ENCODE data around the gene GTPBP4.
A peak's percentile ranks its signal among the peaks of the same experiment; 100 is the strongest.
"Not testable (repeated sequence)": the region's sequence is repeated elsewhere in the genome, so short reads cannot be mapped to it uniquely, and the experiment has no call there.

The GTPBP4 gene

DNA sequence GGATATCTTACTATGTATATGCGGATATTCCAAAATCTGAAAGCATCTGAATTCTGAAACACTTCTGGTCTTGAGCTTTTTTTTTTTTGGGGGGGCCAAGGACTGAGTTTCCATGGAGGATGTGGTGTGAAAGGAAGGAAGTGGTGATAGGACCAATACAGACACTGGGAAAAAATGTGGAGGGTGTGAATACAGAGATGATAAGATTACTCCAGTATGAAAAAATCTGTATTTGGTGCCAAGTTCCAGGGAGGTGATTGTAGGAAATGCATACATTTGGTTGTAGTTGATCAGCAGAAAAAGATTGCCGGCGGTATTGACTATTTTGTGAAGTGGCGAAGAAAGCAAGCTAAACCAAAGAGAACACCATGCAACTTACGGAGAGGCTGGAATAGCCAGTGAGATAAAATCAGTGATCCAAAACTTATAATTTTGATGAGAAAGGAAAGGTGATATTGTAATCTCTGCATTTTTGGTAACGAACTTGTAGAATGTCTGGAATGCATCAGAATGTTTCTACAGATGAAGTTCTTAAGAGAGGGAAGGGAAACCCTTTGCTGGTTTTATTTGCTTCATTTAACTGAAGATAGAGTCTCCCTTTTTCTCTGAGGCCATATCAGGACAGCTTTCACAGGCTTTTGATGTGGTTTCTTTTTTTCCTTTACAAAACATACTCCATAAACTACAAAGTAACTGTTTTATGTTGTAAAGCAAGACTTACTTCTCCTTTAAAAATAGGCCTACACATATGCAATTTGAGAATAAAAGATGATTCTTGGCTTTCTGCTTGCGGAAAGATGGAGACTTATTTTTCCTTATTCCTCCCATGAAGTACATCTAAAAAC is 73.9 kb downstream of the GTPBP4 start:
- DNase-seq (ENCODE audit: low read depth), result no peak
- no peak overlapping the region for H3K4me3 ChIP-seq (ENCODE audit: low read depth, low read length)
- TF ChIP-seq, protein P1, sequence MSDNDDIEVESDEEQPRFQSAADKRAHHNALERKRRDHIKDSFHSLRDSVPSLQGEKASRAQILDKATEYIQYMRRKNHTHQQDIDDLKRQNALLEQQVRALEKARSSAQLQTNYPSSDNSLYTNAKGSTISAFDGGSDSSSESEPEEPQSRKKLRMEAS (IDR thresholded peaks at IDR 0.05; ENCODE audit: low read depth, low read length), result no peak
- TF ChIP-seq POLR2A (IDR thresholded peaks at IDR 0.05; ENCODE audit: extremely low read depth, insufficient read length), result no peak
- TF ChIP-seq MYC (IDR thresholded peaks at IDR 0.05; ENCODE audit: low read depth, low read length), result no peak
- TF ChIP-seq, protein P2, sequence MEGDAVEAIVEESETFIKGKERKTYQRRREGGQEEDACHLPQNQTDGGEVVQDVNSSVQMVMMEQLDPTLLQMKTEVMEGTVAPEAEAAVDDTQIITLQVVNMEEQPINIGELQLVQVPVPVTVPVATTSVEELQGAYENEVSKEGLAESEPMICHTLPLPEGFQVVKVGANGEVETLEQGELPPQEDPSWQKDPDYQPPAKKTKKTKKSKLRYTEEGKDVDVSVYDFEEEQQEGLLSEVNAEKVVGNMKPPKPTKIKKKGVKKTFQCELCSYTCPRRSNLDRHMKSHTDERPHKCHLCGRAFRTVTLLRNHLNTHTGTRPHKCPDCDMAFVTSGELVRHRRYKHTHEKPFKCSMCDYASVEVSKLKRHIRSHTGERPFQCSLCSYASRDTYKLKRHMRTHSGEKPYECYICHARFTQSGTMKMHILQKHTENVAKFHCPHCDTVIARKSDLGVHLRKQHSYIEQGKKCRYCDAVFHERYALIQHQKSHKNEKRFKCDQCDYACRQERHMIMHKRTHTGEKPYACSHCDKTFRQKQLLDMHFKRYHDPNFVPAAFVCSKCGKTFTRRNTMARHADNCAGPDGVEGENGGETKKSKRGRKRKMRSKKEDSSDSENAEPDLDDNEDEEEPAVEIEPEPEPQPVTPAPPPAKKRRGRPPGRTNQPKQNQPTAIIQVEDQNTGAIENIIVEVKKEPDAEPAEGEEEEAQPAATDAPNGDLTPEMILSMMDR (IDR thresholded peaks at IDR 0.05; ENCODE audit: low read depth, low read length), result no peak

DNA sequence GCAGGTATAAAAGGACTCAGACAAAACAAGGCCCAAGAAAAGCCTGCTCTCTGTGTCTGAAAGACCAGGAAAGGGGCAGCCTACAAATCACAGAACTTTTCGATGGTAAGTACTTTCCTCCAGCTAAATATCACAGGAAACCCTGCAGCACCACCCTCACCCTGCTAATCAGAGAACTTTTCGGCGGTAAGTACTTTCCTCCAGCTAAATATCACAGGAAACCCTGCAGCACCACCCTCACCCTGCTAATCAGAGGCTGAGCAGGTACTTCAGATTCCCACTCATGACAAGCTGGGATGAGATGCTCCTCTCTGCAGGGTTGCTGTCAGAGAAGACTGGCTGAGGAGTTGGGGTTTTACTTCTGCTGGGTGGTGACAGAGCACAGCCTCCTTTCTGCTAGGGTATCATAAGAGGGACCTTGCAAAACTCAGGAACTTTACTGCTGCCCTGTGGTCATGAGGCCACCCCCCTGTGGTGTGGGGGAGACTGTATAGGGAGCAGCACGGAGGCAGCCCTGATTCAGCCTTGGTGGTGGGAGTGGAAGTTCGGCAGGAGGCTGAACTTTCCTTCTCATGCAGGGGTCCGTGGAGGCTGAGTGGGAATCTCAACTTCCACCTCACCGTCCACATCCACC is 75.1 kb downstream of the GTPBP4 start:
- TF ChIP-seq, protein P2 (IDR thresholded peaks at IDR 0.05; ENCODE audit: low read depth, low read length), result no peak
- no peak for TF ChIP-seq POLR2A (IDR thresholded peaks at IDR 0.05; ENCODE audit: extremely low read depth, insufficient read length)
- TF ChIP-seq, protein P1 (IDR thresholded peaks at IDR 0.05; ENCODE audit: low read depth, low read length), result no peak
- no peak for TF ChIP-seq MYC (IDR thresholded peaks at IDR 0.05; ENCODE audit: low read depth, low read length)
- no peak overlapping the region for H3K4me3 ChIP-seq (ENCODE audit: low read depth, low read length)
- peak; percentile 82 for DNase-seq (ENCODE audit: low read depth)

DNA sequence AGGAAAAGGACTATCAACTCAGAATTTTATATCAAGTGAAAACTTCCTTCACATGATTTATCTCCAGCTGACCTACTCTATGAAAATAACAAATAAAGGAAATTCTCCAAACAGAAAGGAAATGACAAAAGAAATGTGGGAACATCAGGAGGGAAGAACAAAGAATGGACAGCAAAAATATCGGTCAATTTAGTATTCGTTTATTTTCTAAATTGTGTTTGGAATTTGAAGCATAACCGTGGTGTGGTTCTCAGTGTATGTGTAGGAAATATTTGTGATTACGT is 76.7 kb downstream of the GTPBP4 start:
- H3K4me3 ChIP-seq (ENCODE audit: low read depth, low read length), result no peak overlapping the region
- TF ChIP-seq POLR2A (IDR thresholded peaks at IDR 0.05; ENCODE audit: extremely low read depth, insufficient read length), result no peak
- TF ChIP-seq, protein P1 (IDR thresholded peaks at IDR 0.05; ENCODE audit: low read depth, low read length), result no peak
- no peak for TF ChIP-seq MYC (IDR thresholded peaks at IDR 0.05; ENCODE audit: low read depth, low read length)
- DNase-seq (ENCODE audit: low read depth), result no peak

DNA sequence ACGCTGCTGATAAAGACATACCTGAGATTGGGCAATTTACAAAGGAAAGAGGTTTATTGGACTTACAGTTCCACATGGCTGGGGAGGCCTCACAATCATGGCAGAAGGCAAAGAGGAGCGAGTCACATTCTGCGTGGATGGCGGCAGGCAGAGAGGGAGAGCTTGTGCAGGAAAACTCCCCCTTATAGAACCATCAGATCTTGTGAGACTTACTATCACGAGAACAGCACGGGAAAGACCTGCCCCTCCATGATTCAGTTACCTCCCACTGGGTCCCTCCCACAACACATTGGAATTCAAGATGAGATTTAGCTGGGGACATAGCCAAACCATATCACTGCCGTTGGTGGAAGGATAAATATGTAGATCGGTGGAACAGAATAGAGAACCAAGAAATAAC is 78.5 kb downstream of the GTPBP4 start:
- not testable (repeated sequence) for DNase-seq (ENCODE audit: low read depth); H3K4me3 ChIP-seq (ENCODE audit: low read depth, low read length)

DNA sequence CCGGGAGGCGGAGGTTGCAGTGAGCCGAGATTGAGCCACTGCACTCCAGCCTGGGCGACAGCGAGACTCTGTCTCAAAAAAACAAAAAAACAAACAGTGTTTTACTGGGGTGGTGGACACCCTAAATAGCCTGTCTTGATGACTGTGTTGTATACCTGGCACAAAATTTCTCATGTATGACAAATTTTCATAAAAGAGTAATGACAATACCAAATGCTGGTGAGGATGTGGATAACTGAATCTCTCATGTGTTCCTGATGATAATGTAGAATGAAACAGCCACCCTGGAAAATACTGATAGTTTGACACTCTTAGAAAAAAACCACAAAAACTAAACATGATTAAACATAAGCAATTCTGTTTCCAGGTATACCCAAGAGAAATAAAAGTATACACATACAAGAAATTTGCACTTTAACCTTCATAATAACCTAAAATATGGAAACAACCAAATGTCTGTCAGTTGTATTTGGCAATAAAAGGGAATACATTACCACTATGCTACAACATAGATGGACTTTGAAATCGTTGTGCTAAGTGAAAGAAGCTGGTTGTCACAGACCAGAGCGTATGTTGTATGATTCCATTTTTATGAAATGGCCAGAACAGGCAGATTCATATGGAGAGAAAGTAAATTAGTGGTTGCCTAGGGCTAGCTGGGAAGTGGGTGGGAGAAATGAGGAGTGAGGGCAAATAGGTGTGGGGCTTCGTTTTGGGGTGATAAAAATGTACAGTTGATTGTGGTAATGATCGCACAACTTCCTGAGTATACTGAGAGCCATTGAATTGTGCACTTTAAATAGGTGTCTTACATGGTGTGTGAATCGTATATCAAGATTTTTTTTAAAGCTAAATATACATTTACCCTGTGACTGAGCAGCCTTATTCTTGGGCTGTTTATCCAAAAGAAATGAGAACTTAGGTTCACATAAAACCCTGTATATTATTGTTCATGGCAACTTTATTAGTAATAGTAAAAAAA is 80.4 kb downstream of the GTPBP4 start:
- TF ChIP-seq, protein P2 (IDR thresholded peaks at IDR 0.05; ENCODE audit: low read depth, low read length), result no peak
- TF ChIP-seq, protein P1 (IDR thresholded peaks at IDR 0.05; ENCODE audit: low read depth, low read length), result no peak
- no peak for TF ChIP-seq MYC (IDR thresholded peaks at IDR 0.05; ENCODE audit: low read depth, low read length)
- TF ChIP-seq POLR2A (IDR thresholded peaks at IDR 0.05; ENCODE audit: extremely low read depth, insufficient read length), result no peak
- DNase-seq (ENCODE audit: low read depth), result no peak
- no peak overlapping the region for H3K4me3 ChIP-seq (ENCODE audit: low read depth, low read length)
